NT2/D1 (cell line): Measurements from ENCODE around the gene SLC8A1.

Experiments
- SUZ12 ChIP-seq: IDR thresholded peaks from 2 replicates; pipeline ENCODE4 v1.6.1; 2011; ENCODE audit not compliant: insufficient read length, insufficient read depth; ENCODE audit errors: extremely low read depth
- YY1 ChIP-seq: IDR thresholded peaks from 2 replicates; pipeline ENCODE4 v1.6.1; 2011; ENCODE audit not compliant: insufficient read length, insufficient read depth
- ZNF274 ChIP-seq: IDR thresholded peaks from 2 replicates; pipeline ENCODE4 v1.6.1; 2011; ENCODE audit warnings: mild to moderate bottlenecking, low read depth, low read length

- no peak for TF ChIP-seq ZNF274
- no peak for TF ChIP-seq YY1
- TF ChIP-seq SUZ12 = no peak
These were observed 289.9 kb downstream of the SLC8A1 start for GRCh38 chr2:40161986-40162385.
